ENCODE data around the gene UBXN11. TPM values are rescaled to one million over a fixed set of nuclear protein-coding genes. Genes with fewer than 3 reads are reported as not detected.

UBXN11 gene
- total and polyA plus RNA-seq, 2 of the 13 experiments (the other 11 are each of a cell fraction or from before 2014, with no cell fraction given), result 9.3 to 10.4 TPM

- WGBS (ENCODE audit: low lambda C conversion rate), result under 1% methylated on average over 36 of the region's 73 CpGs
- FAIRE-seq, result peak; percentile 90
- peak; percentile 93 for DNase-seq (ENCODE audit: low spot score)
- CTCF ChIA-PET (ENCODE audit: low intra/inter-chr PET ratio, low total read pairs), result interaction anchor here (1.5 to 1.7 kb wide), 2 partner anchors 64 to 70 kb away, joined by 6 to 11 read pairs; partner anchors contain the start of genes C1orf232 and ZNF593
- peak within 1 kb of the TSS; percentile 78 for H3K27ac ChIP-seq (ENCODE audit: extremely low read length, insufficient read depth, low read length)
- intact Hi-C loops (cut with micrococcal nuclease; ENCODE audit: unreplicated experiment) (loop anchor here (1.0 to 2.0 kb wide), 3 partner anchors 9 to 65 kb away; partner anchors contain the start of genes C1orf232, CATSPER4 and ZNF593), in situ Hi-C loops (cut with HindIII; ENCODE audit: extremely low pct_ligation_motif_present, low pct_unique_long_range_greater_than_20kb) (no loop called here)
- POLR2A ChIA-PET, result interaction anchor here (0.6 to 3.3 kb wide), 12 partner anchors 9 to 693 kb away, joined by 3 to 50 read pairs (median 4); partner anchors contain the start of genes CNKSR1, DHDDS, PAFAH2 and SH3BGRL3
- BruUV-seq (replicated peaks), result TSS peak; percentile 70
- peak within 1 kb of the TSS; percentile 91 for H3K9ac ChIP-seq (ENCODE audit: insufficient read depth, low read depth, low read length)
- H3K36me3 ChIP-seq (replicated peaks in 1 of 2; ENCODE audit: control insufficient read depth in 1 of 2, insufficient read depth in 2 of 2, low read length in 2 of 2), result no peaks in the 10 kb centered on the region
- peak within 1 kb of the TSS; percentile 95 for H3K4me2 ChIP-seq (ENCODE audit: low read depth, low read length)
- H3K27me3 ChIP-seq (ENCODE audit: control insufficient read depth in 1 of 2, insufficient read depth in 2 of 2, low read length in 2 of 2), result no peaks in the 10 kb centered on the region; a peak in 1 of 5 replicates
- no peaks in the 10 kb centered on the region for H3K9me3 ChIP-seq (ENCODE audit: low read length)
- H3K79me2 ChIP-seq (ENCODE audit: insufficient read depth, low read length), result peaks cover 46% of the 10 kb centered on the region
- peak; percentile 95 for ATAC-seq
- peaks cover 44% of the 10 kb centered on the region for H3K4me1 ChIP-seq (ENCODE audit: insufficient read depth, low read length)
- H3K4me3 ChIP-seq (replicated peaks in 1 of 3; ENCODE audit: insufficient read depth in 1 of 3, low read depth in 2 of 3, low read length in 3 of 3), result peak within 1 kb of the TSS; percentile 69 to 95 (median 84)
- H4K20me1 ChIP-seq (ENCODE audit: insufficient read depth, low read length), result no peaks in the 10 kb centered on the region
- peak within 1 kb of the TSS; percentile 72 for H2AFZ ChIP-seq (ENCODE audit: low read length)
- TF ChIP-seq DDIT3 (CRISPR knock-in tag; IDR thresholded peaks at IDR 0.05) (no peak), DNMT1 (CRISPR knock-in tag; IDR thresholded peaks at IDR 0.05) (no peak), ZNF253 (CRISPR knock-in tag; IDR thresholded peaks at IDR 0.05; ENCODE audit: borderline replicate concordance) (no peak; the same call in 1 of the 2 replicates), HOXA5 (CRISPR knock-in tag; IDR thresholded peaks at IDR 0.05) (no peak), RXRB (CRISPR knock-in tag; IDR thresholded peaks at IDR 0.05; ENCODE audit: borderline replicate concordance) (no peak; the same call in none of the 2 replicates), MEF2D (CRISPR knock-in tag; IDR thresholded peaks at IDR 0.05) (peak; percentile 28; the same call in 1 of the 2 replicates), NFIC (IDR thresholded peaks at IDR 0.05; ENCODE audit: low read length) (no peak), NR1H2 (CRISPR knock-in tag; IDR thresholded peaks at IDR 0.05; ENCODE audit: borderline replicate concordance, low read depth) (no peak), THRA (CRISPR knock-in tag; IDR thresholded peaks at IDR 0.05; ENCODE audit: borderline replicate concordance) (peak; percentile 33; the same call in 1 of the 2 replicates), MZF1 (CRISPR knock-in tag; IDR thresholded peaks at IDR 0.05; ENCODE audit: borderline replicate concordance) (no peak), HNRNPK (IDR thresholded peaks at IDR 0.05; ENCODE audit: low read depth, low read length, poor library complexity, severe bottlenecking) (no peak), ZBTB20 (CRISPR knock-in tag; IDR thresholded peaks at IDR 0.05; ENCODE audit: borderline replicate concordance, low read depth) (no peak), ZXDC (CRISPR knock-in tag; IDR thresholded peaks at IDR 0.05) (no peak; the same call in 1 of the 2 replicates), ZBTB10 (CRISPR knock-in tag; IDR thresholded peaks at IDR 0.05; ENCODE audit: borderline replicate concordance) (no peak), IRX3 (CRISPR knock-in tag; IDR thresholded peaks at IDR 0.05; ENCODE audit: borderline replicate concordance, low read depth) (no peak)
Measured at GRCh38 chr1:26233903-26234643, 72.4 kb downstream of the UBXN11 start, which contains the start of gene CEP85. Gene CEP85, plus strand, starts transcription at chr1:26234200. Its CDS starts 5,584 bp downstream, at chr1:26239784.
